AG04450 (cell line): ENCODE measurements around the gene FGF9. TPM values are rescaled to one million over a fixed set of nuclear protein-coding genes. Genes with fewer than 3 reads are reported as not detected.

Experiments used
- CTCF ChIA-PET: fragments of 300-600, 350-600 bp; formaldehyde crosslinking; extraction: SDS; loops from one replicate; lab custom pipeline; 2022; ENCODE audit warnings: antibody characterized with exemption, inconsistent platforms; lab: Charles Lee
- POLR2A ChIA-PET: fragments of 350-600 bp; formaldehyde crosslinking; extraction: SDS; loops from one replicate; lab custom pipeline; 2021; ENCODE audit warnings: antibody characterized with exemption, inconsistent platforms; lab: Yijun Ruan, JAX
- DNase-seq: peaks from one replicate; pipeline ENCODE4 v3.0.0-alpha.2; 2011; ENCODE audit warnings: low read depth, low spot score
- H3K27ac ChIP-seq: one replicate; pipeline ENCODE4 v1.5.1; 2012; ENCODE audit warnings: low read depth, low read length, control low read depth
- H3K27me3 ChIP-seq: one replicate; pipeline ENCODE4 v1.6.0; 2012; ENCODE audit warnings: low read length; ENCODE audit not compliant: control insufficient read depth, insufficient read depth
- H3K4me3 ChIP-seq: 2 replicates; pipeline ENCODE4 v1.5.1; 2011; ENCODE audit warnings: mild to moderate bottlenecking, low read depth, low read length, control low read depth
- H3K9me3 ChIP-seq: 2 replicates; pipeline ENCODE4 v1.5.1; 2012; ENCODE audit warnings: low read length; ENCODE audit not compliant: control insufficient read depth, insufficient read depth
- CTCF ChIP-seq: IDR thresholded peaks from 2 replicates; pipeline ENCODE4 v1.5.1; 2011; ENCODE audit warnings: low read depth, low read length, control low read depth, inconsistent platforms
- polyA plus RNA-seq: library from polyadenylated mRNA; depleted of rRNA; stranded (reverse); fragments of >200 nt; gene quantifications from 2 replicates; pipeline ENCODE4 v1.2.3, GENCODE V29; 2011

The FGF9 gene
- polyA plus RNA-seq, 1 experiment, result 0.26 TPM

DNA sequence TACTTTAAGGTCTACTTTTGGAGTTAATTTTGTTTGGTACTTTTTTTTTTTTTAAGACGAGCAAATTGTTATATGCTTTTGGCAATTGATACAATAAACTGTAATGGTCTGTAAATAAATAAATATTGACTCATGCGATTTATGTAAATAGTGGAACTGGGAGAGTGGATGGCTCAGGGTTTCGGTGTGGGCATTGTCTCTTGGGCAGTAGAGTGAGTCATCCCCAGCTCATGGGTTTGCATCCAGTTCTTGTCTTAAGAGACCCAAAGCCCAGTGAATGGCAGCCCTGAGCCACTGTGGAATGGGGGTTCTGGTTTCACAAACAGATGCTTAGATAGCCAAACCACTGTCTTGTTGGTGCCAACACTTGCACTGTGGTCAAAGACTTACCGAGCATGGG lies 33.0 kb downstream of the FGF9 start:
- Histone ChIP-seq H3K27ac (no peak overlapping the region), H3K27me3 (peaks cover 2% of the 10 kb centered on the region), H3K4me3 (no peak overlapping the region), H3K9me3 (no peaks in the 10 kb centered on the region)
- ChIA-PET POLR2A (no interaction called here), CTCF (no interaction called here)
- no peak for DNase-seq
- no peak for TF ChIP-seq CTCF

GRCh38 chr13:21707586-21707985 lies 36.7 kb downstream of the FGF9 start:
- DNase-seq, result no peak
- POLR2A ChIA-PET, result no interaction called here
- CTCF ChIA-PET, result no interaction called here
- no peaks in the 10 kb centered on the region for H3K9me3 ChIP-seq
- no peak overlapping the region for H3K27ac ChIP-seq
- peaks cover 2% of the 10 kb centered on the region for H3K27me3 ChIP-seq
- no peak overlapping the region for H3K4me3 ChIP-seq
- no peak for TF ChIP-seq CTCF

DNA sequence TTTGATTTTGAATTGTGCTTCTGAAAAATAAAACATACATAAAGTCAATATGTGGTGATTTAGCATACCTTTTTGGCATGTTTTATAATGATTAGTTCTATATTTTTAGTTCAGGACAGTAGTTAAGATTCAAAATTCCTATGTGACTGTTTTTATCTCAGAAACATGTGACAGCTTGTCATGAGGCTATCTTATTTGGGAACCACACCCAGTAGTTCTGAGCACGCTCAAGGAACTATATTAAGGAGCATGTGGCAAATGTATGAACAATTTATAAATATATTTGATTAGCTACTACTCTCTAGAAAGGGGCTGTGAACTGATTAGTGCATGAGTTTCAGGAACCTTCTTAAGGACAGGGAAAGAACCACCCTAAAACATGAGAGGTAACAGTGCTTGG lies 38.8 kb downstream of the FGF9 start:
- no peak overlapping the region for H3K4me3 ChIP-seq
- CTCF ChIA-PET, result interaction anchor here (0.8 kb wide), 1 partner anchor 72 kb away, joined by 3 read pairs; no protein-coding TSS in a partner anchor
- POLR2A ChIA-PET, result no interaction called here
- no peak overlapping the region for H3K27ac ChIP-seq
- DNase-seq, result no peak
- peaks cover 2% of the 10 kb centered on the region for H3K27me3 ChIP-seq
- no peak for TF ChIP-seq CTCF
- H3K9me3 ChIP-seq, result no peaks in the 10 kb centered on the region

- TF ChIP-seq CTCF, result no peak
- Histone ChIP-seq H3K4me3 (no peak overlapping the region), H3K9me3 (no peaks in the 10 kb centered on the region), H3K27me3 (peaks cover 2% of the 10 kb centered on the region), H3K27ac (no peak overlapping the region)
- DNase-seq, result no peak
- POLR2A ChIA-PET, result no interaction called here
- CTCF ChIA-PET, result no interaction called here
Observed at GRCh38 chr13:21710163-21710562, 39.3 kb downstream of the FGF9 start.

- DNase-seq, result no peak
- ChIA-PET POLR2A (no interaction called here), CTCF (no interaction called here)
- Histone ChIP-seq H3K4me3 (no peak overlapping the region), H3K27me3 (peaks cover 9% of the 10 kb centered on the region), H3K9me3 (no peaks in the 10 kb centered on the region), H3K27ac (no peak overlapping the region)
- TF ChIP-seq CTCF, result no peak
Observed at GRCh38 chr13:21717817-21718216, 46.9 kb downstream of the FGF9 start.
